NCI-H1417 treated with DMSO at 0.1 percent for 48 hours (cell line): ENCODE measurements around the gene CAPG.
"Not testable (repeated sequence)": the region's sequence is repeated elsewhere in the genome, so short reads cannot be mapped to it uniquely, and the experiment has no call there.

ENCODE experiments used
- DNase-seq: peaks from one replicate; lab custom pipeline; 2025; lab: John Stamatoyannopoulos, UW

CAPG gene

DNA sequence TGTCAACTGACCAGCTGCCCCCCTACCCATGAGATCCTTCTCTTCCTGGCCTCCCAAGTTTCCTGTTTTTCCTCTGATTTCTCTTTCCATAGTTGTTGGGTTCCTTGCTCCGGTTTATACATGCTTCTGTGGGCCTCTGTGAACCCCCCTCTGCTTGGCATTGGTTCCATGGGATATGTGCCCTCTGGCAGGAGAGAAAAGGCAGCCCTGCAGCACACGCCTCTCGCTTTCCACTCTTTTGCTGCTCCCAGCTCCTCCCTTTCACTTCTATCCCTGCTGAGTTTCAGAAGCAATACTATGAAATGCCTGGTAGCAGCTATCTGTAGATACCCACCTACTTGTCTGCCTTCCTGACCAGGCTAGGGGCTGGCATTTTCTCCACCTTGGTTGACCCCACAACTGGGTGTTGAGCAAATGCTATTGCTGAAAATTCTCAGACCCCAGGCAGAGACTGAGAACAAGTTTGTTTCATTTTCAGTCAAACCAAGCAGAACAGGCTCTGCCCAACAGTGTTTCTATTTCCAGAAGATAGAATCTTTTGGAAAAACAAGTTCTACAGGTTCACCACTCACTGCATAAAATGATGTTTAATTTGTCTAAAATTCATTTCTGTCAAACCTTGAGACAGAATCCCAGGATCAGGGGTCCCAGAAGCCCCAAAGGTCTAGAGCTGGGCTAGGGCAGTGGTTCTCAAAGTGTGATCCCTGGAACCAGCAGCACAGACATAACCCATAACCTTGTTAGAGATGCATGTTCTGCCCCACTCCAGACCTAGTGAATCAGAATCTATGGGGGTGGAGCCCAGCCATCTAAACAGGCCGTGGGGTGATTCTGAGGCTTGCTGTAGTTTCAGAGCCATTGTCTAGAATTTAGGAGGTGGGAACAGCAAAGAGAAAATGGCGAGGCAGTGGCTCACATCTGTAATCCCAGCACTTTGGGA lies 13.4 kb downstream of the CAPG start:
- DNase-seq, result no peak

DNA sequence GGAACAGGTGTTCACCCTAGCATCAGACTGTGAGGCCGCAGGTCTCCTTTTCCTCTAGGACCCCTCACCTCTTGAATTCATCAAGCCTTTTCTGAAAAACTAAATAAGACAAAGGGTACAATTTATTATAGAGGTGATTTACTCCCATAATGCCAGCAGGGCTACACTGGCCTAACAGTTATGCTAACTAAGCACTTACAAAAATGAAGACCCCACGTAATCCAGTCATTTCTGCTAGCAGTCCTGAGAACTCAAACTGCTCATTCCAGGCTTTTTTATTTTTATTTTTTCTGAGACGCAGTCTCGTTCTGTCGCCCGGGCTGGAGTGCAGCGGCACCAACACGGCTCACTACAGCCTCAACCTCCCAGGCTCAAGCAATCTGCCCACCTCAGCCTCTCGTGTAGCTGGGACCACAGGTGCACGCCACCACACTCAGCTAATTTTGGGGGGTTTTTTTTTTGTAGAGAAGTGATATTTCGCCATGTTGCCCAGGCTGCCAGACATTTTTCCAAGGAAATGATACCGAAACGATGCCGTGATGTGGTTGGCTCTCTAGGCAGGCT lies 14.2 kb downstream of the CAPG start:
- no peak for DNase-seq

DNA sequence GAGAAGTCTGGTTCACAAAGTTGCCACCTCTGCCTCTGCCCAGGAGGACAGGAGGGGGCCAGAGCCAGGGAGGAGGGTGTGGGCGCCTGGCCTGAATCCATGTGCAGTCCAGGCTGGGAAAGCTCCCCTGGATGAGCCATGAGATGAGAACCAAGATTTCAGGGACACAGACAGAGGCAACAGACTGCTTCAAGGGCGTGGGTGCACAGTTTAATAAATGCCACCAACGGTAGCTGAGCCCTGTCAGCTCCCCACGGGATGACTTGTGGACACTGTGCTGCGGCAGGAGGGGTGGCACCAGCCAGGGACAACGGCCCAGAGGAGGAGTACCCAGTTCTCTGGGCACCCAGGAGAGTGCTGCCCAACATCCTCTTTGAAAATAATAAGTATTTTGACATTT lies 15.2 kb downstream of the CAPG start:
- no peak for DNase-seq

- no peak for DNase-seq
These were observed 15.9 kb downstream of the CAPG start for GRCh38 chr2:85394261-85394681.

- DNase-seq, result no peak
These were observed 16.3 kb downstream of the CAPG start for GRCh38 chr2:85393836-85394235.

DNA sequence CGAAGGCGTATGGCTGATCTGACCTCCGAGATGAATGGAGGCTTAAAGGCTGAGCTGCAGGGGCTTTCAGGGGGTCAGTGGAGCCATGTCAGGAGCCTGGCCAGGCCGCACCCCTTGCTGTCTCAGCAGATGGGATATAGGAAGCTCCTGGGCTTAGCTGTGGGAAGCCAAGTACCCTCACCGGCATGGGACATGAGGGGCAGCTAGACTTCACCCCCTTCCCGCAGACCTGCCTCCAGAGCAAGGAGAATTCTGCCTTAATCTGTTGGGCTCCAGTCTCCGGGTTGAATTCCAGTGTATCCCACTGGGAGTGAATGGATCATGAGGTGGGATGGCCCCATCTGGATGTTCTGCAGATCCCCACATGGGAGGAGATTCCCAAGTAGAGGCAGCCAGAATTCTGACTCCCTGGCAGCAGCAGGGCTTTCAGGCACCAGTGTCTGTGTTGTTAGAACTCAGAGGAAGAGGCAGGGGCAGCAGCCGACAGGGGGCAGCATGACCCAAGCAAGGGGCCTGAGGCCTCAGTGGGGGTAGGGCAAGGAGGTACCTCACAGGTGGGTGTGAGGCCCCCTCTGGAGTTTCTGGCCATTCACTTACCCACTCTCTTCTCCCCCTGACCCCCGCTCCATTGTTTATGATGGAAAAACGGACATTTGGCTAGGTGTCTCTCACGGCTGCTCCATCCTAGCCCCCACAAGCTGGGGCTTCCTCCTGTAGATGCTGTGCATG lies 19.1 kb downstream of the CAPG start:
- DNase-seq, result no peak

GRCh38 chr2:85388878-85389538 lies 21.2 kb downstream of the CAPG start:
- no peak for DNase-seq

GRCh38 chr2:85387754-85388153 lies 22.4 kb downstream of the CAPG start:
- DNase-seq, result no peak

DNA sequence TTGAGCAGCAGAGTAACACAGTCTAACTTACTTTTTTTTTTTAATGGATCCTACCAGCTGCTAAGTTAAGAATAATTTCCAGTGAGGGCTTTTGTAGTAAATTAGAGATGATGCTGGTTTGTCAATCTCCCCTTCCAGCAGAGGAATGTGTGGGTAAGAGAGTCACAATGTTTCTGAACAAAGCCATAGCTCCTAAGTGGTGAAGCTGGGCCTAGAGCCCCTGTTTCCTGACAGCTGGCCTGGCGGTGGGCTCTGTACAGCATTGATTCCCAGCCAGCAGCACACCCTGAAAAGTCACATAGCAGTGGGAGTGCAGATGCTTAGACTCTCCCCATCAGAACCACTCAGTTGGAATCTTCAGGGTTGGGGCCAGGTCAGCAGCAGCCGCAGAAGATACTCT lies 24.4 kb downstream of the CAPG start:
- no peak for DNase-seq

- no peak for DNase-seq
These were observed 26.3 kb downstream of the CAPG start for GRCh38 chr2:85383850-85384249.

GRCh38 chr2:85383151-85383550 lies 27.0 kb downstream of the CAPG start:
- DNase-seq, result not testable (repeated sequence)

DNA sequence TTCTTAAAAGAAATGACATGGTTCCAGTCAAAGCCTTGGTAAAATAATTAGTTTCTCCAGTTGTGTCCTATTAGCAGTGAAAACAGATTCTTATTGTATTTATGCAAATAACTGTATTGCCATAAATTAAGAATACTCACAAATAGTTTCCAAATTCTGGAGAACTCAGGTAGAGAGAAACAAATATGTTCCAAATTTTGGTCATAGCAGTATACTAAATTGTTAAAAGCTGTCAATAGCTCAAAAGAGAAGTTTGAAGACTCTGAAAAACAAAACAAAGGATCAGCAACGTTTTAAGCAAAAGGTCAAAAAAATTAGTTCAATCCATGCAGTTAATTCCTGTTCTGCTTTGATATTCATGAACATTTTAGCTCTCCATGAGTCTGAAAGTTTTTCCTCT lies 30.1 kb downstream of the CAPG start:
- no peak for DNase-seq

GRCh38 chr2:85378257-85378656 lies 31.9 kb downstream of the CAPG start:
- no peak for DNase-seq

- DNase-seq, result no peak
These were observed 33.1 kb downstream of the CAPG start for GRCh38 chr2:85377083-85377482.

DNA sequence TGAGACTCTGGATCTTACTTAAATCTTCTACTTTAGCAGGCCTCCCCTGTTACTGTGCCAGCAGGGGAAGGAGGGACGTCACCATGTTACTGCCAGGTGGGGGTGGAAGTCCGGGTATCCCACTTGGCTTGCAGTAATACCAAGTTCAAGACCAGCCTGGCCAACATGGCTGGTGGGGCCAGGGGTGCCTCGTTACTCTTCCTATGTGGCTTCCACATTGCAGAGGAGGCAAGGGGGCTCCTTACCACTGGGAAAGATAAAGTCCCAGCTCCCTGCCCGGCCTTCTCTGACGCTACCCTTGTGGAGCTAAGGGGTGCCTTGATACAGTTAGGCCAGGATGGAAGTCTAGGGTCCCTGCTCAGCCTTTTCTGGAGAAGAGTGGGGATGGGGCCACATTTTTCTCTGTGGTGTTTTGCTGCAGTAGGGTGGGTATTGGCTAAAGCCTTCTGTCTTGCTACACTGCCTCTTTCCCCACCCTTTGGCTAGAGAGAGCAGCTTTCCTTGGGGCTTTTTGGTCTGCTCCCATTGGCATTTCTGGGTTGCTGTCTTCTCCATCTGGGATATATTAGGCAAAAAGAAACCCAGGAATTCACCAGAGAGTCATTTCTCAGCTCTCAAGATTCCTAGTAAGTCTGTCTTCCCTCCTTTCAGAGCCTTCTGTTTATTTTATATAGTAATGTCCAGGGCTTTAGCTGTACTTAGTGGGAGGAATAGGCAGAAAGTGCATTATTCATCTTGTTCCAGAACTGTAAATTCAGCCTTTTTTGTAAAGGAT lies 33.7 kb downstream of the CAPG start:
- DNase-seq, result no peak

- DNase-seq, result no peak
These were observed 39.1 kb downstream of the CAPG start for GRCh38 chr2:85371045-85371444.

- DNase-seq, result no peak
These were observed 40.7 kb downstream of the CAPG start for GRCh38 chr2:85369500-85369899.

DNA sequence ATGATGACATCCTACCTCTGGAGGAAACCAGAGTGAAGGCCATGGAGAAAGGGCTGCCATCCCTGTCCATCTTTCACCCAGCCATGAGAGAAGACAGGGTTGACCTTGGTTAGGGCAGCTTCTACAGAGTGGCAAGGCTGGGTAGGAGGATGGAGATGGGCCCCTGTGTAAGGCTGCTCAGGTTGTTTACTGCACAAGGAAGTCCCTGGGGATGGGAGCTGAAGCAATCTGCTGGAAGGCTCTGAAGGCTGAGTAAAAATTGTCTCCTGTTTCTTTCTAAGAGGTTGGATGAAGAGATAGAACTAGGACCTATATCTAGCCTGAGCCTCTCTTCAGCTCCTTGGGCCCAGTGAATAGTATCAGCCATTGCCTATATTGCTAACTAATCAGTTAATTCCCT lies 41.2 kb downstream of the CAPG start:
- no peak for DNase-seq

DNA sequence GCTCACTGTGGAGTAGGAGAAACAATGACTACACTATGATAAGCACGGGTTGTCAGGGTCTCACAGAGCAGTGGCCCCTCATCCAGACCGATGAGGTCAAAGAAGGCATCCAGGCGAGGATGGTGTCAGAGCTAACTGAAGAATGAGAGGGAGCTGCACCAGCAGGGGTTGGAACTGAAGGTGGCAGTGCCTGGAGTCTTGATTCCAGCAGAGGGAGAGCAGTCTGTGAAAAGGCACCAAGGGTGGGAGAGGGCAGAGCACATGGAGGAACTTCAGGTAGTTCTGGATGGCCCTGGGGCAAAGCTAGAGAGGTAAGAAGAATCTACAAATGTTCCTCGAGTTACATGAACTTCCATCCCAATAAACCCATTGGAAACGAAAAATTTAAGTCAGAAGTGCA lies 43.0 kb downstream of the CAPG start:
- no peak for DNase-seq

DNA sequence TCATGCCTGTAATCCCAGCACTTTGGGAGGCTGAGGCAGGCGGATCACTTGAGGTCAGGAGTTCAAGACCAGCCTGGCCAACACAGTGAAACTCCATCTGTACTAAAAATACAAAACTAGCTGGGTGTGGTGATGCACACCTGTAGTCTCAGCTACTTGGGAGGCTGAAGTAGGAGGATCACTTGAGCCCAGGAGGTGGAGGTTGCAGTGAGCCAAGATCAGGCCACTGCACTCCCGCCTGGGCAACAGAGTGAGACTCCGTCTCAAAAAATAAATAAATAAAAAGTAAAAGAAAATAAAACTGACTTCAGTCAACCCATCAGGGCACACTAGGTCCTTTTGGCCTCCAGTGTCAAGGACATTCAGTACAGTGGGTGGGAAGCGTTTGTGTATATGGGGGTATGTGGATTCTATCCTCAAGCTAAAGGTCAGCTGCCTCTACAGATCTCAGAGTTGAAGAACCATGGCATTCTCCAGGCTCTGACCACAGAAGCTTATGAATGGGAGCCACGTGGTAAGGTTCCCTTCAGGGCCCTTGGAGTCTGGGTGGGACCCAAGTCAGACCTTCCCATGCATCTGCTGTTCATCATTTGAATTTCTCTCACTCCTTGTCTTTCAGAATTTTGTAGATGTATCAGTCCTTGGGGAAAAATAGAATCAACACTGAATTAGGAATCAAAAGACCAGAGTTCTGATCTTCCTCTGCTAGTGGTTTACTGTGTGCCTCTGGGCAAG lies 47.3 kb downstream of the CAPG start:
- not testable (repeated sequence) for DNase-seq

DNA sequence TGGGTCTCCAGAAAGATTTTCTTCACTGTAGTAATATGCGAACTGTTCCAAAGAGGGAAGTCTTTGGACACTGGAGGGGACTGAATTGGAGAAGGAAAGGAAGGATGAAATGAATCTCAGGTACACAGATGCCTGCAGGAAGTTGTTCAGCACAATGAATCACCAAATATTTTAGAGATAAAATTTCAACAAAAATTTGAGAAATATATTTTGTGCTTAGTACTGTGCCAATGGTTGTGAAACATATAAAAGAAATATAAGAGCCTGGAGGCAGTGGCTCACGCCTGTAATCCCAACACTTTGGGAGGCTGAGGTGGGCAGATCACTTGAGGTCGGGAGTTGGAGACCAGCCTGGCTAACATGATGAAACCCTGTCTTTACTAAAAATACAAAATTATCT lies 52.4 kb downstream of the CAPG start:
- DNase-seq, result no peak
